Right lobe of liver (tissue), 4 donors: ENCODE results near the gene RGL2.

Source experiments
- CTCF ChIP-seq, 4 donors: fragments of 200-600 bp in 3 of 4; fragments of 450-650 bp in 1 of 4; IDR thresholded peaks; one replicate each; pipeline versions ENCODE4 v1.5.1 to v1.8.0; 2016 to 2022; ENCODE audit warnings: antibody characterized with exemption in 4 of 4, mild to moderate bottlenecking in 2 of 4
- POLR2A ChIP-seq: fragments of 450-650 bp; IDR thresholded peaks from one replicate; pipeline ENCODE4 v1.6.1; 2017; ENCODE audit warnings: antibody characterized with exemption, mild to moderate bottlenecking
- donor health status: DM: no; HTN: no; CAD: no.
- donor health status: DM: no; HTN: no; CAD: no.
- donor health status: DM: no; HTN: yes; CAD: no.

- no peak for TF ChIP-seq CTCF (IDR thresholded peaks at IDR 0.05)
- no peak for TF ChIP-seq POLR2A
Measured at GRCh38 chr6:33301877-33302276, 3.1 kb upstream of the RGL2 start.
